HCT116 (cell line): Measurements from ENCODE around the gene HIBADH. TPM values are rescaled to one million over a fixed set of nuclear protein-coding genes. Genes with fewer than 3 reads are reported as not detected.

Experiments used
- ATAC-seq: fragments of 200-7000 bp; cut with Tn5 transposase; 2 replicates; pipeline ENCODE4 v1.9.1; 2020; ENCODE audit warnings: mild to moderate bottlenecking, moderate library complexity
- BruUV-seq: library from RNA; stranded (reverse); fragments of 400-500 nt; replicated peaks from 2 replicates; lab custom pipeline; 2021; lab: Mats Ljungman, UMichigan
- CTCF ChIA-PET: fragments of 300-600 bp; sonication (Branson Sonifier 250); formaldehyde crosslinking; loops from one replicate; lab custom pipeline; 2021; ENCODE audit warnings: antibody characterized with exemption; lab: Charles Lee
- POLR2A ChIA-PET: fragments of 300-600, 350-600 bp; sonication (Branson Sonifier 250); formaldehyde crosslinking; loops from one replicate; lab custom pipeline; 2021; ENCODE audit warnings: antibody characterized with exemption; lab: Charles Lee
- RAD21 ChIA-PET, 2 experiments: fragments of 300-600 bp; sonication (Branson Sonifier 250); formaldehyde crosslinking; loops; one replicate each; lab custom pipeline; 2023; ENCODE audit warnings: low total read pairs in 2 of 2; ENCODE audit not compliant: uncharacterized antibody in 2 of 2, unreplicated experiment in 2 of 2, low non-redundant PET in 1 of 2; lab: Charles Lee
- DNase-seq: peaks from one replicate; pipeline ENCODE4 v3.0.0-alpha.2; 2010; ENCODE audit warnings: low read depth, low spot score
- H2AFZ ChIP-seq: fragments of 200-600 bp; shearing (Covaris generic), sonication (generic); 2 replicates; pipeline ENCODE4 v1.6.1; 2017; ENCODE audit warnings: low read depth, mixed run types, mixed read lengths, antibody characterized with exemption, low read length; ENCODE audit not compliant: poor library complexity, severe bottlenecking
- H3K27ac ChIP-seq: 2 replicates; pipeline ENCODE4 v1.5.1; 2012; ENCODE audit warnings: low read depth, low read length
- H3K27me3 ChIP-seq: fragments of 200-600 bp; sonication (generic); 2 replicates; pipeline ENCODE4 v1.6.1; 2016; ENCODE audit warnings: mixed run types, low read length, mixed read lengths; ENCODE audit not compliant: insufficient read depth
- H3K36me3 ChIP-seq, 2 experiments: fragments of 200-500 bp in 1 of 2; fragments of 200-600 bp in 1 of 2; sonication (Bioruptor generic) in 1 of 2; sonication (generic) in 1 of 2; 2 replicates each; pipeline versions ENCODE4 v1.5.1 to v1.6.1; 2014 to 2016; ENCODE audit warnings: low read length in 2 of 2, inconsistent platforms in 1 of 2, mixed read lengths in 1 of 2, mixed run types in 1 of 2; ENCODE audit not compliant: insufficient read depth in 2 of 2, control insufficient read depth in 1 of 2
- H3K4me1 ChIP-seq, 2 experiments: fragments of 200-600 bp in 1 of 2; sonication (generic) in 1 of 2; 2 replicates each; pipeline versions ENCODE4 v1.5.1 to v1.6.1; 2012 to 2017; ENCODE audit warnings: low read length in 2 of 2, inconsistent platforms in 1 of 2, mild to moderate bottlenecking in 1 of 2, mixed read lengths in 1 of 2, mixed run types in 1 of 2, moderate library complexity in 1 of 2; ENCODE audit not compliant: insufficient read depth in 2 of 2, control insufficient read depth in 1 of 2
- H3K4me2 ChIP-seq: fragments of 200-600 bp; sonication (generic); 2 replicates; pipeline ENCODE4 v1.6.1; 2017; ENCODE audit warnings: mixed run types, low read length, mixed read lengths
- H3K4me3 ChIP-seq, 2 experiments: fragments of 200-600 bp in 1 of 2; sonication (generic) in 1 of 2; replicated peaks in 1 of 2; 2 replicates each; pipeline ENCODE4 v1.5.1; 2011 to 2016; ENCODE audit warnings: low read length in 2 of 2, control low read depth in 1 of 2, low read depth in 1 of 2, mild to moderate bottlenecking in 1 of 2, mixed read lengths in 1 of 2, mixed run types in 1 of 2
- H3K79me2 ChIP-seq: fragments of 200-600 bp; sonication (generic); 2 replicates; pipeline ENCODE4 v1.6.1; 2017; ENCODE audit warnings: mild to moderate bottlenecking, mixed run types, low read length, moderate library complexity, mixed read lengths; ENCODE audit not compliant: insufficient read depth
- H3K9ac ChIP-seq: fragments of 200-600 bp; sonication (generic); 2 replicates; pipeline ENCODE4 v1.6.1; 2016; ENCODE audit warnings: low read length, mixed read lengths
- H3K9me2 ChIP-seq: fragments of 200-600 bp; sonication (generic), shearing (Covaris generic); 2 replicates; pipeline ENCODE4 v1.6.1; 2017; ENCODE audit warnings: mixed run types, mild to moderate bottlenecking, moderate library complexity; ENCODE audit not compliant: insufficient read depth
- H3K9me3 ChIP-seq, 2 experiments: fragments of 200-500 bp in 1 of 2; fragments of 200-600 bp in 1 of 2; sonication (Bioruptor generic) in 1 of 2; sonication (generic) in 1 of 2; 2 replicates each; pipeline ENCODE4 v1.6.1; 2014 to 2017; ENCODE audit warnings: low read length in 2 of 2, mixed read lengths in 2 of 2, inconsistent platforms in 1 of 2, low read depth in 1 of 2, mild to moderate bottlenecking in 1 of 2, mixed run types in 1 of 2, moderate library complexity in 1 of 2; ENCODE audit not compliant: control insufficient read depth in 1 of 2, insufficient read depth in 1 of 2
- H4K20me1 ChIP-seq: fragments of 200-600 bp; sonication (generic), shearing (Covaris generic); 2 replicates; pipeline ENCODE4 v1.6.1; 2017; ENCODE audit warnings: mixed run types, mild to moderate bottlenecking, moderate library complexity; ENCODE audit not compliant: insufficient read depth
- CBX3 ChIP-seq: IDR thresholded peaks from 2 replicates; pipeline ENCODE4 v1.6.1; 2012; ENCODE audit warnings: low read depth
- CEBPB ChIP-seq: IDR thresholded peaks from 2 replicates; pipeline ENCODE4 v1.6.1; 2012; ENCODE audit warnings: low read depth
- EGR1 ChIP-seq: IDR thresholded peaks from 2 replicates; pipeline ENCODE4 v1.6.1; 2012; ENCODE audit warnings: low read depth
- ELF1 ChIP-seq: IDR thresholded peaks from 2 replicates; pipeline ENCODE4 v1.6.1; 2012; ENCODE audit warnings: low read depth, borderline replicate concordance
- EZH2 ChIP-seq: fragments of 200-600 bp; sonication (generic); IDR thresholded peaks from 2 replicates; pipeline ENCODE4 v1.6.1; 2017; ENCODE audit warnings: antibody characterized with exemption, mixed run types
- EZH2phosphoT487 ChIP-seq: fragments of 200-600 bp; IDR thresholded peaks from 2 replicates; pipeline ENCODE4 v1.6.1; 2018; ENCODE audit warnings: antibody characterized with exemption, borderline replicate concordance
- FOSL1 ChIP-seq: IDR thresholded peaks from 2 replicates; pipeline ENCODE4 v1.6.1; 2012; ENCODE audit warnings: low read depth
- POLR2A ChIP-seq: IDR thresholded peaks from 2 replicates; pipeline ENCODE4 v1.7.0; 2011; ENCODE audit warnings: borderline replicate concordance; ENCODE audit not compliant: insufficient read depth, insufficient read length; ENCODE audit errors: extremely low read depth
- POLR2AphosphoS5 ChIP-seq: IDR thresholded peaks from 2 replicates; pipeline ENCODE4 v1.6.1; 2011; ENCODE audit warnings: mild to moderate bottlenecking, low read depth, low read length, moderate library complexity
- SP1 ChIP-seq: IDR thresholded peaks from 2 replicates; pipeline ENCODE4 v1.6.1; 2012; ENCODE audit warnings: low read depth
- SRF ChIP-seq: IDR thresholded peaks from 2 replicates; pipeline ENCODE4 v1.6.1; 2012; ENCODE audit warnings: low read depth
- TCF7L2 ChIP-seq: IDR thresholded peaks from 2 replicates; pipeline ENCODE4 v1.7.0; 2011; ENCODE audit warnings: borderline replicate concordance, inconsistent platforms; ENCODE audit not compliant: insufficient read depth, insufficient read length; ENCODE audit errors: extremely low read depth
- YY1 ChIP-seq: IDR thresholded peaks from 2 replicates; pipeline ENCODE4 v1.6.1; 2011; ENCODE audit warnings: low read length, low read depth, moderate library complexity, mild to moderate bottlenecking; ENCODE audit not compliant: insufficient replicate concordance; ENCODE audit errors: extremely low read depth
- ZFX ChIP-seq: fragments of 450-650 bp; IDR thresholded peaks from 2 replicates; pipeline ENCODE4 v1.6.1; 2017
- ZNF274 ChIP-seq: fragments of 200-500 bp; sonication (Bioruptor generic); IDR thresholded peaks from 2 replicates; pipeline ENCODE4 v1.6.1; 2014; ENCODE audit warnings: mild to moderate bottlenecking, low read depth, low read length, inconsistent platforms
- intact Hi-C: fragments of 100-400 bp; cut with micrococcal nuclease; formaldehyde crosslinking; loops from 2 replicates; pipeline ENCODE4 v1.10.0; 2022
- total RNA-seq: library from RNA; stranded (reverse); gene quantifications from one replicate; pipeline ENCODE4 v1.2.1, GENCODE V29; 2021; ENCODE audit not compliant: unreplicated experiment
- TF ChIP-seq, protein P1 (sequence below): IDR thresholded peaks from 2 replicates; pipeline ENCODE4 v1.6.1; 2012; ENCODE audit warnings: low read depth
- TF ChIP-seq, protein P2 (sequence below): IDR thresholded peaks from 2 replicates; pipeline ENCODE4 v1.6.1; 2012

HIBADH gene
- total RNA-seq, 1 experiment from 2014 or later, result 32.4 TPM

DNA sequence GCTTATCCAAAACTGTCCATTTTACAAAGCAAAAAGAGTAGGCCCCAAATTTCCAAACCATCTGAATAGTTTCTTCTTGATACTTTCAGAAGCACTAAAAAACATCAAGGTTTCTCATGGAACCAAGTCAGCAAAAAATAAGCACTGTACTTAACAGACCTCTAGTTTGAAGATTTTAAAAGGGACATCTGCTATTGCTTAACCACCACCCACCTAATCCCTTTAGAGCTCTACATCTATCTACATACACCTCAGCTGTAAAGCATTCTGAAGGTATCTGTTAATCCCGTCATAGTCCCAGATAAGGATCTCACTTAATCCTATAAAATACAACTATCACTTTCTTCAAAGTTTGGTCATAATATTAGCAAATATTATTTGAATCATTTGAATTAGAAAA is 72.3 kb downstream of the HIBADH start:
- DNase-seq (no peak), ATAC-seq (no peak)
- H3K9me3 ChIP-seq, result no peaks in the 10 kb centered on the region
- no TSS peak for BruUV-seq
- H3K4me3 ChIP-seq, result no peak overlapping the region
- H3K4me1 ChIP-seq, result no peaks in the 10 kb centered on the region
- no peak overlapping the region for H2AFZ ChIP-seq
- H3K4me2 ChIP-seq, result no peak overlapping the region
- no peak overlapping the region for H3K27ac ChIP-seq
- no peaks in the 10 kb centered on the region for H4K20me1 ChIP-seq
- H3K36me3 ChIP-seq, result no peaks in the 10 kb centered on the region
- ChIA-PET POLR2A (no interaction called here), CTCF (no interaction called here), RAD21 (no interaction called here)
- H3K9ac ChIP-seq, result no peak overlapping the region
- H3K27me3 ChIP-seq, result no peaks in the 10 kb centered on the region
- no peaks in the 10 kb centered on the region for H3K79me2 ChIP-seq
- intact Hi-C loops, result no loop called here
- TF ChIP-seq FOSL1 (no peak), POLR2AphosphoS5 (no peak), YY1 (no peak), ELF1 (no peak), EZH2 (no peak), ZFX (no peak), ZNF274 (no peak), SP1 (no peak), TCF7L2 (no peak), CBX3 (no peak), EGR1 (no peak), POLR2A (no peak), EZH2phosphoT487 (no peak), SRF (no peak), CEBPB (no peak)
- TF ChIP-seq, protein P1, sequence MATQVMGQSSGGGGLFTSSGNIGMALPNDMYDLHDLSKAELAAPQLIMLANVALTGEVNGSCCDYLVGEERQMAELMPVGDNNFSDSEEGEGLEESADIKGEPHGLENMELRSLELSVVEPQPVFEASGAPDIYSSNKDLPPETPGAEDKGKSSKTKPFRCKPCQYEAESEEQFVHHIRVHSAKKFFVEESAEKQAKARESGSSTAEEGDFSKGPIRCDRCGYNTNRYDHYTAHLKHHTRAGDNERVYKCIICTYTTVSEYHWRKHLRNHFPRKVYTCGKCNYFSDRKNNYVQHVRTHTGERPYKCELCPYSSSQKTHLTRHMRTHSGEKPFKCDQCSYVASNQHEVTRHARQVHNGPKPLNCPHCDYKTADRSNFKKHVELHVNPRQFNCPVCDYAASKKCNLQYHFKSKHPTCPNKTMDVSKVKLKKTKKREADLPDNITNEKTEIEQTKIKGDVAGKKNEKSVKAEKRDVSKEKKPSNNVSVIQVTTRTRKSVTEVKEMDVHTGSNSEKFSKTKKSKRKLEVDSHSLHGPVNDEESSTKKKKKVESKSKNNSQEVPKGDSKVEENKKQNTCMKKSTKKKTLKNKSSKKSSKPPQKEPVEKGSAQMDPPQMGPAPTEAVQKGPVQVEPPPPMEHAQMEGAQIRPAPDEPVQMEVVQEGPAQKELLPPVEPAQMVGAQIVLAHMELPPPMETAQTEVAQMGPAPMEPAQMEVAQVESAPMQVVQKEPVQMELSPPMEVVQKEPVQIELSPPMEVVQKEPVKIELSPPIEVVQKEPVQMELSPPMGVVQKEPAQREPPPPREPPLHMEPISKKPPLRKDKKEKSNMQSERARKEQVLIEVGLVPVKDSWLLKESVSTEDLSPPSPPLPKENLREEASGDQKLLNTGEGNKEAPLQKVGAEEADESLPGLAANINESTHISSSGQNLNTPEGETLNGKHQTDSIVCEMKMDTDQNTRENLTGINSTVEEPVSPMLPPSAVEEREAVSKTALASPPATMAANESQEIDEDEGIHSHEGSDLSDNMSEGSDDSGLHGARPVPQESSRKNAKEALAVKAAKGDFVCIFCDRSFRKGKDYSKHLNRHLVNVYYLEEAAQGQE, result no peak
- TF ChIP-seq, protein P2, sequence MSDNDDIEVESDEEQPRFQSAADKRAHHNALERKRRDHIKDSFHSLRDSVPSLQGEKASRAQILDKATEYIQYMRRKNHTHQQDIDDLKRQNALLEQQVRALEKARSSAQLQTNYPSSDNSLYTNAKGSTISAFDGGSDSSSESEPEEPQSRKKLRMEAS, result no peak
- no peaks in the 10 kb centered on the region for H3K9me2 ChIP-seq
